HT1080 (cell line): ENCODE results near the gene PTBP3. TPM values are rescaled to one million over a fixed set of nuclear protein-coding genes. Genes with fewer than 3 reads are reported as not detected.
"Not testable (repeated sequence)": the region's sequence is repeated elsewhere in the genome, so short reads cannot be mapped to it uniquely, and the experiment has no call there.

Experiments
- DNase-seq: peaks from one replicate; pipeline ENCODE4 v3.0.0-alpha.2; 2015; ENCODE audit warnings: low read depth
- total RNA-seq: library from RNA; depleted of rRNA; stranded (reverse); fragments of >200 nt; shearing (Covaris generic); gene quantifications from 2 replicates; pipeline ENCODE4 v1.2.3, GENCODE V29; 2014

Gene PTBP3
- total RNA-seq, 1 experiment from 2014 or later: 49.5 TPM

DNA sequence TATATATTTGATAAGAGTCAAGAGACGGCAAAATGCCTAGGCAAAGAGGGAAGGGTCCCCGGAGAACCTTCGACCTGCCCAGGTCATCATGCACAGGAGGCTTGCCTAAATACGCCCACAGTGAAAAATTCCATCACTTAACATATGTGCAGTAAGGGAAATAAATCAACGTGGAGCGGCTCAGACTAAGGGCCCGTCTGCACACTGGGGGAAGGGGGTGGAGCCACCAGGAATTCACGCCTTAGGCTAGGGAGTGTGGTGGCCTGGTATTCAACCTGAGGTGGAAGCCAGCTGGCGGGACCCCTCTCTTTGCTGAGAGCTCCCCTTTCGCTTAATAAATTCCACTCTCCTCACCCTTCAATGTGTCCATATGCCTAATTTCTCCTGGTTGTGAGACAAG, 8.3 kb downstream of the PTBP3 start:
- DNase-seq: no peak

DNA sequence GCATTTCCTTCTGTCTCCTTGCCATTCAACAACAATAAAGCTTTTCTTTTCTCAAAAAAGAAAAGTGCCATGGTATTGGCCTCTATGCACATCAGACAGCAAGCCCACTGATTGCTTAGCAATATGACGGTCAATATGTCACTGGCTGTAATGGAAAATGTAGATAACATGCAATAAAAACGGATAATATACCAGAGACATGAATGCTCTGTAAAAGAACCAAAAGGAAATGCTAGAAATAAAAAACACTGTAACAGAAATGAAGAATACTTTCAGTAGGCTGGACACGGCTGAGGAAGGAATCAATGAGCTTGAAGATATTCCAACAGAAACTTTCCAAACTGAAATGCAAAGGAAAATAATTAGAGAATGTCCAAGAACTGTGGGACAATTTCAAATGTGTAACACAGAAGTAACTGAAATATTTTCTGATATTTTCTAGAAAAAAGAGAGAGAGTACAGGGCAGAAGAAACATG, 10.0 kb downstream of the PTBP3 start:
- no peak for DNase-seq

DNA sequence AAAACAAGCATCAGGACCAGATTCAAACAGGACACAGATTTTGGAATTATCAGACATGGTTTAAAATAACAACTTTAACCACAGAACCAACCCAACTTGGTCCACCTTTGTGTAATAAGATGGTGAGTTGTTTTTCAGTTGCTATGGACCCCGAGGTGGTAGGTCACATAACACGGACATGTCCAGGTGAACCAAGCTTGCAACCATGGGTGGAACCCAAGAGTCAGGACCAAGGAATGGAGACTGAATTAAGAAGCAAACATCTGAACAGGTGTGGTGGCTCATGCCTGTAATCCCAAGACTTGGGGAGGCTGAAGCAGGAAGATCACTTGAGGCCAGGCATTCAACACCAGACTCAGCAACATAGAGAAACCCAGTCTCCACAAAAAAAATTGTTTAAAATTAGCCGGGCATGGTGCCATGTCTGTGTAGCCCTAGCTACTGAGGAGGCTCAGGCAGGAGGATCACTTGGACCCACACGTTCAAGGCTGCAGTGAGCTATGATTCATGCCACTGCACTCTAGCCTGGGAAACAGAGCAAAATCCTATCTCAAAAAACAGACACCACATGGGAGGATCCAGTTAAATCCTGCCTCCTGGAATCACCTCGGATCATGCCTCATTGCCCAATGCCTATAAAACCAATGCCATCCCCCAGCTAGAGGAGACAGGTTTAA, 10.6 kb downstream of the PTBP3 start:
- DNase-seq: peak; percentile 6

DNA sequence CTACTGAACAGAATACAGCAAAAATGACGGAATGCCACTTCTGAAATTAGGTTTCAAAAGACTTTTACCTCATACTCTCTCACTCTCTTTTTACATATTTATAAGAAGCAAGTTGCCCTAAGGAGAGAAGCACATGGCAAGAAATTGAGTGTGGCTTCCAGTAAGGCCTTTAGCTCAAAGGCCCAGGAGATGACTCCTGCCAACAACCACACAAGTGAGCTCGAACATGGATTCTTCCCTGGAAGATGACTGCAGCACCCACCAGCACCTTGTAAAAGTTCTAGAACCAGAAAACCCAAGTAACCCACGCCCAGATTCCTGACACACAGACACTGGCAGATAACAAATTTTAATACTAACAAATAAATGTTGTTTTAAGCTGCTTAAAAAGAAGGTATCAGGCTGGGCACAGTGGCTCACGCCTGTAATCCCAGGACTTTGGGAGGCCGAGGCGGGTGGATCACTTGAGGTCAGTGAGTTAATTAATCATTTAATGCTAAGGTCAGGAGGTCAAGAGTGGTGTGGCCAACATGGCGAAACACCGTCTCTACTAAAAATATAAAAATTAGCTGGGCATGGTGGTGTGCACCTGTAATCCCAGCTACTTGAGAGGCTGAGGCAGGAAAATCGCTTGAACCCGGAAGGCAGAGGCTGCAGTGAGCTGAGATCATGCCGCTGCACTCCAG, 17.0 kb downstream of the PTBP3 start:
- DNase-seq: no peak

DNA sequence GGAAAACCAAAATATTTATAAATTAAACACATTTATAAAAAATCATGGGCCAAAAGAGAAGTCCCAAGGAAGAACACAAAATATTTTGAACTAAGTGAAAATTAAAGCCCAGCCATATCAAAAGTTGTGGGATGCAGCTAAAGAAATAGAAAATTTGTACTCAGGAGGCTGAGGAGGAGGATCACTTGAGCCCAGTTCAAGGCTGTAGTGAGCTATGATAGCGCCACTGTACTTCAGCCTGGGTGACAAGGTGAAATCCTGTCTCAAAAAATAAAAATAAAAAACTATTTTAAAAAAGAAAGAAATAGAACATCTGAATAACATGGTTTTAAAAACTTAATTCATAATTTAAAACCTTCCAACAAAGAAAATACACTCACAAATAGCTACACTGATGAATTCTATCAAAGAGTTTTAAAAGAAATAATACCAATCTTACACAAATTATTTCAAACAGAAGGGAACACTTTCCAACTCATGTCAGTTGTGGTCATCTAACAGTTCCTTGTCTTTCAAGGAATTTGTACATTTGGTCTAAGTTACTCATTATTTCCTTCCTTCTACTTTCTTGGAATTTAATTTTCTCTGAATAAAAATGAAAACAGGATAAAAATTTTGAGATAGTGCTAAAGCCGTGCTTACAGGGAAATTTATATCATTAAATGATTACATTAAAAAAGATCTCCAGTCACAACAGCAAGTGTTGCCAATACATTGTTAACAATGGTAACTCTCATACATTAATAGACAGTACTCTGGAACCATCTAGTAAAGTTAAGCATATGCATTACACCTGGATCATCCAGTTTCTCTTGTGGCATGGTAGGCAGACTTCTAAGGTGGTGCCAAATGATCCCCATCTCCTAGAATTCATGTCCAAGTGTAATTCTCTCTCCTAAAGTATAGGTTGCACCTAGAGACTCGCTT, 17.8 kb downstream of the PTBP3 start:
- no peak for DNase-seq

DNA sequence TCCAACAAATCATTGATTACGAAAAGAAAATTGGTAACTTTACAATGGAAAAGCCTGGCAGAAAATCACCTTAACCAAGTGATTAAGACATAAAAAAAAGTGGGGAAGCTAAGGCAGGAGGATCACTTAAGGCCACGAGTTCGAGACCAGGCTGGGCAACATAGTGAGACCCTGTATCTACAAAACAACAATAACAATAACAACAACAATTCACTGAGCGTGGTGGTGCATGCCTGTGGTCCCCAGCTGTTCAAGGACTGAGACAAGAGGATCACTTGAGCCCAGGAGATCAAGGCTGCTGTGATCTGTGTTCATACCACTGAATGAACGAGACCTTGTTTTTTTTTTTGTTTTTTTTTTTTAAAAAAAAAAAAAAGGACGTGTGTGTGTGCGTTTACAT, 21.3 kb downstream of the PTBP3 start:
- no peak for DNase-seq

DNA sequence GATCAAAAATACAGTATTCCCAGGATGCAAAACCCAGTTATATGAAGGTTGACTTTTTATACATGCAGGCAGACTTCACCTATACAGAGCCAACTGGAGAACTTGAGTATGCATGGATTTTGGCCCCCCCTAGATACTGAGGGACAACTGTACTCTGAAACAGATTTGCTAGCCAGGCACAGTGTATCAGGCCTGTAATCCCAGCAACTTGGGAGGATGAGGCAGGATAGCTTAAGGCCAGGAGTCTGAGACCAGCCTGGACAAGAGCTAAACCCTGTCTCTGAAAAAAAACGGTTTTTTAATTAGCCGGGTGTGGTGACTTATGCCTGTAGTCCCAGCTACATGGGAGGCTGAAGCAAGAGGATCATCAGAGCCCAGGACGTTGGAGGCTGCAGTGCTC, 21.9 kb downstream of the PTBP3 start:
- DNase-seq: no peak

DNA sequence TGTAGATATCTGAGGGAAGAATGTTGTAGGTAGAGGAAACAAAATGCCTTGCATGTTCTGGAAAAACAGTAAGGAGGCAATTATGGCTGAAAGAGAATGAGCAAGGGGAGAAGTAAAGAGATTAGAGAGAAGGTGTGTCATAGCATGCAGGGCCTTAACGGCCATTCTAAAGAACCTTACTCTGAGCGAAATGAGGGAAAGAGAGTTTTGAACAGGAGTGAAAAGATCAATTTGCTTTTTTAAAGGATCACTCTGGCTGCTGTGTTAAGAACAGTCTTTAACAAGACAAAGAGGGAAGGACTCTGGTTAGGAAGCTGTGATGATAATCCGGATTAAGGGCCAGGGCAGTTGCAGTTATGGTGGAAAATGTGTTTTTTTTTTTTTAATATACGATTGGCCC, 22.6 kb downstream of the PTBP3 start:
- no peak for DNase-seq

DNA sequence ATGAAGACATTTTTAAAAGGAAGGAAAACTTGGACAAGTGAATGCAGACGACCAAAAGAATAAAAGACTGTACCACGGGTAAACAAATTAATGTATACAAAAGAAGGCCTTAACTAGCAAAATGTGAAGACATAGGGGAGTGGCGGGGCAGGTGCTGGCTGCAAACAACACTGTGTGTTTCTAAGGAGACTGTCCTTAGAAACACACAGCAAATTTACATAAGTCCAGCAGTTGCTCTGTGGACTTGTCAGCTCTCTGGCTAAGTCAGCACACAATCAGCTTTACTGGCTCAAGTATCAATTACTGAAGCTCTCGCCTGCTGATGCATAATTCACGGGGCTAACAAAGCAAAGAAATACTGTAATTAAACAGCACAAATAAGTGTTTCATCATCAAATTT, 24.8 kb downstream of the PTBP3 start:
- no peak for DNase-seq

DNA sequence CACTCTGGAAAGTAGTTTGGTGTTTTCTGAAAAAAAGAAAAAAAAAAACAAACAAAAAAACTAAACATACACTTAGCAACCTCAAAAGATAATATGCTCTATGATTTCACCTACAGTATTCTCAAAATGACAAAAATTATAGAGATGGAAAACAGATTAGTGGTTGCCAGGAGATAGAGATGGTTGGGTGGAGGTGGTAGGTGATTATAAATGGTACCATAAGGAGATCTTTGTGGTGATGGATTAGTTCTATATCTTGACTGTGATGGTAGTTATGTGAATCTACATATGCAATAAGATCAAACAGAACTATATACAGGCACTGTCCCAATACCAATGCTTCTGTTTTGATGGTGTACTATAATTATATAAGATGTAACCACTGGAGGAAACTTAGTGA, 32.0 kb downstream of the PTBP3 start:
- DNase-seq: no peak

DNA sequence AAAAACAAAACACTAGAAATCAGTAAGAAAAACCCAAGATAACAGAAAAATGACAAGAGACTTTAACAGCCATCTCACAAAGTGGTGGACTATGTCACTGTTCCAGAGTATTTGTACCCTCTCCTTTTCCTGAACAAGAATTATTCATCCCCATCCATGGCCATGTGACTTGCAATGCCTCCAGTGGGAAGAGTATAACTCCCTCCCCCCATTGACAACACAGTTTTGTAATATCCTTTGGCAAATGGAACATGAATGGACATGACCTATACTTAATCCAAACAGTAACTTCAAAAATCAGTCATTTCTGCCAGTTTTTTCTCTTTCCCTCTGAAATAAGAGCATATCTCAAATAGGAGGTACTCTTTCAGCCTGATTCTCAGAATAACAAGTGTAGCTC, 33.9 kb downstream of the PTBP3 start:
- peak; percentile 58 for DNase-seq

DNA sequence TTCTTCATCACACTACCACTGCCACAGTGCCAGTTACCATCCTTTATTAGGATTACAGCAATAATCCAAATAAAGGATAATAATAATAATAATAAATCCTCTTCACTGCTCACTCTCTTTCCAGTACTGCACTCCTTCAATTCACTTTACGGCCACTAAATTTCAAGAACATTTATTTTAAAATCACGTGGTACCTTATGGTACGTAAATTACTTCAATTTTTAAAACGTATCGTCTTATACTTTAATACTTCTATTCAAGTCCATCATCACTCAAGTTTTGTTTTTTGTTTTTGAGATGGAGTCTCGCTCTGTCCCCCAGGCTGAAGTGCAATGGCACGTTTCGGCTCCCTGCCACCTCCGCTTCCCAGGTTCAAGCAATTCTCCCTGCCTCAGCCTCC, 36.5 kb downstream of the PTBP3 start:
- DNase-seq: no peak

DNA sequence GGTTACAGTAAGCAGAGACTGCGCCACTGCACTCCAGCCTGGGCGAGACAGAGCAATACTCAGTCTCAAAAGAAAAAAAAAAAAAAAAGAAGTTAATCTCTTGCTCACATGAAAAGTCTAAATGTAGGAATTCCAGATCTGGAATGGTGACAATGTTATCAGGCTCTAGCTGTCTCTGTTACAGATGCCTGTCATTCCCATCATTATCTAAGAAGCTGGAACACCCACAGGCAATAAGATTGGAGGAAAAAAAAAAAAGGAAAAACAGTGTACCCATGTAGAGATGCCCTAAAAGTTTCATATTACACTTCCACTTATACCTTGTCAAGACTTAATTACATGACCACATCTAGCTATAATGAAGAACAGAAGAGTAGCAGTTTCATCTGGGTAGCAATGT, 38.2 kb downstream of the PTBP3 start:
- no peak for DNase-seq

DNA sequence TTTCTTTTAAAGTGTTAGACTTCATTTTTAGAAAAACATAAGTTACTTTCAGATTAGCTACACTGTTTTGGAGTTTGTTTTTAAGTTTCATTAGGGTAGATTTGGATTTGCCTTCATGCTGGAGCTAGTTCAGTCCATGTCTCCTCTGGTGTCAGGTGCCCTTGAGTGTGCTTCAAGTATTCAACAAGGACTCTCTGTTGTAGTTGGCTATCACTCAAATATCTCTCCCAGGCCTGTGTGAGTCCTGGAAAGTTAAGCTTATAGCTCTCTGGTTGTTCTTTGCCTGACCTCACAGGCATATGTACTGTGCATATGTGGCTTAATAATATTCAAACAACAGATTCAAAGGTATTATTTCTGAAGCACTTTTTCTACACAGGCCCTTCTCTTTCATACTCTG, 45.4 kb downstream of the PTBP3 start:
- no peak for DNase-seq

DNA sequence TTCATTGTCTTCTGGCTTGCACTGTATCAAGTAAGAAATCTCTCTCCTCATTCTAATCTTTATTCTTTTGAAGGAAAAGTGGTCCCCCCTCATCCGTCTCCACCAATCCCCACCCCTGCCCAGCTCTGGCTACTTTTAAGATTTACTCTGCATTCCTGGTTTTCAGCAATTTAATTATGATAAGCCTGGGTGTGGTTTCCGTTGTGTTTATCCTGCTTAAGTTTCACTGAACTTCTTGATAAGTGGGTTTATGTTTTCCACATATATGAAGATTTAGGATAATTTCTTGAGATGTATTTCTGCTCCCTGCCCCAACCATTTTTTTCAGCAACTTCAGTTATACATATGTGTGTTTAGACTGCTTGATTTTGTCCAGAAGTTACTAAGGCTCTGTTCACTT, 46.5 kb downstream of the PTBP3 start:
- no peak for DNase-seq

DNA sequence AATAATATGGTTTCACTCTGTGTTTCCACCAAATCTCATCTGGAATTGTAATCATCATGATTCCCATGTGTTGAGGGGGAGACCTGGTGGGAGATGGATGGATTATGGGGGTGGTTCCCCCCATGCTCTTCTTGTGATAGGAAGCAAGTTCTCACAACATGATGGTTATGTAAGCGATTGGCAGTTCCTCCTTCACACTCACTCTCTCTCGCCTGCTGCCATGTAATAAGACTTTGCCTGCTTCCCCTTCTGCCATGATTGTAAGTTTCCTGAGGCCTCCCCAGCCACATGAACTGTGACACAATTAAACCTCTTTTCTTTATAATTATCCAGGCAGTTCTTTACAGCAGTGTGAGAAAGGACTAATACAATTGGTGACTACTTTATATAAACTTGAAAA, 48.4 kb downstream of the PTBP3 start:
- DNase-seq: no peak

DNA sequence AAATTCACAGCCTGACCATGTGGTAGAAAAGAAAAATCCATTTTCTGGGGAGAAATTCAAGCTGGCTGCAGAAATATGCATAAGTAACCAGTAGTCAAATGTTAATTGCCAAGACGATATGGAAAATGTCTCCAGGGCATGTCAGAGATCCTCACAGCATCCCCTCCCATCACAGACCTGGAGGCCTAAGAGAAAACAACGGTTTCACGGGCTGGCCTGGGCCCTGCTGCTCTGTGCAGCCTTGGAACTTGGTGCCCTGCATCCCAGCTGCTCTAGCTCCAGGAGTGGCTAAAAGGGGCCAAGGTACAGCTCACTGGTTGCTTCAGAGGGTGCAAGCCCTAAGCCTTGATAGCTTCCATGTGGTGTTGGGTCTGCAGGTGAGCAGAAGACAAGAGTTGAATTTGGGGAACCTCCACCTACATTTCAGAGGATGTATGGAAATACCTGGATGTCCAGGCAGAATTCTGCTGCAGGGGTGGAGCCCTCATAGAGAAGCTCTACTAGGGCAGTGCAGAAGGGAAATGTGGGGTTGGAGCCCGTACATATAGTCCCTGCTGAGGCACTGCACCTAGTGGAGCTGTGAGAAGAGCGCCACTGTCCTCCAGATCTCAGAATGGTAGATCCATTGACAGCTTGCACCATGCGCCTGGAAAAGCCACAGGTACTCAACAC, 49.7 kb downstream of the PTBP3 start:
- no peak for DNase-seq

DNA sequence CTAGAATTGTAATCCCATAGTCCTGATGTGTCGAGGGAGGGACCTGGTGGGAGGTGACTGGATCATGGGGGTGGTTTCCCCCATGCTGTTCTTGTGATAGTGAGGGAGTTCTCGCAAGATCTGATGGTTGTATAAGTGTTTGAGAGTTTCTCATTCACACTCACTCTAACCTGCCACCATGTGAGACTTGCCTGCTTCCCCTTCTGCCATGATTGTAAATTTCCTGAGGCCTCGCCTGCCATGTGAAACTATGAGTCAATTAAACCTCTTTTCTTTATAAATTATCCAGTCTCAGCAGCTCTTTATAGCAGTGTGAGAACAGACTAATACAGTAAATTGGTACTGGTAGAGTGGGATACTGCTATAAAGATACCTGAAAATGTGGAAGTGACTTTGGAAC, 50.6 kb downstream of the PTBP3 start:
- not testable (repeated sequence) for DNase-seq

DNA sequence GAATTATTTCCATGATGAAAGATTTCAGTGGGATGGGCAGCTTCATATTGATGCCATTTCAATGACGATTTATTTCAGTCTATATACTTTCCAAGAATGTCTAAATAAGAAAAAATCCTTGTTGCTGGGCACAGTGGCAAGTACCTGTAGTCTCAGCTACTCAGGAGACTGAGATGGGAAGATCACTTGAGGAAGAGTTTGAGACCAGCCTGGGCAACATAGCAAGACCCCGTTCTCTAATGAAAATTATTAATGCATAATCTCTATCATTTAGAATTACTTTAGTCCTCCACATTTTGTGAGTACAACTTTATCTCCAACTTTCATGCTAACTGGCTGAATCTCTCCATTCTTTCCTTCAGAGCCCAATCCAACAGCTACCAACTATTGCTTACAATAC, 52.5 kb downstream of the PTBP3 start:
- no peak for DNase-seq

DNA sequence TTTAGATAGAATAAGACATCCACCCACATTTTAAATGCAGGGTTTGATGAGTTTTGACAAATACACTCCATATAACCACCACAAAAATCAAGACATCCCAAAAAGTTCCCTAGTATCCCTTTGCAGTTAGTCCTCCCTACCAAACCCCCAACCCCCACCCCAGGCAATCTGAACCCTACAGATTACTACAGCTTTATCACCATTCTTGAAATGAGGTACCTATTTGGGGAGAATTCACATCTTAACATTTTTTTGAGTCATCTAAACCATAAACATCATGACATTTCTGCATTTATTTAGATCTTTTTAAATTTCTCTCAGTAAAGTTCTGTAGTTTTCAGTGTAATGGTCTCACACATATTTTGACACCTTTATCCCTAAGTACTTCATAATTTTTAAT, 53.9 kb downstream of the PTBP3 start:
- no peak for DNase-seq

DNA sequence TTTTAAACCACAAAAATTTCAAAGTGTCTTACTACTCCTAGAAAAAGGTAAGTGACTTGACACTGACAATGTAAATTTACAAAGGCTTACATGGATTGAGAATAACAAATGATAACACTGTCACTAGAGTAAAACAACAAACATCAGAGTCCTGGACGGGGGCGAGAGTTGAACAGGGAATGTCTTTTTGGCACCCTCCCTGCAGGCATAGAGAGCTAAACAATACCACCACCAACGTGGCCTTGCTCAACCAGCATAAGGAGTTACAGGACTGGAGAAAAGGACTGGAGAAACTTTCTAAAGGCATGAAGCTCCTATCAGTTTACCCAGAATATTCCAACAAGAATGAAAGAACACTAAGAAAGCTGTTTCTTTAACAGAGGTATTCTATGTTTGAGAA, 55.3 kb downstream of the PTBP3 start:
- DNase-seq: no peak

DNA sequence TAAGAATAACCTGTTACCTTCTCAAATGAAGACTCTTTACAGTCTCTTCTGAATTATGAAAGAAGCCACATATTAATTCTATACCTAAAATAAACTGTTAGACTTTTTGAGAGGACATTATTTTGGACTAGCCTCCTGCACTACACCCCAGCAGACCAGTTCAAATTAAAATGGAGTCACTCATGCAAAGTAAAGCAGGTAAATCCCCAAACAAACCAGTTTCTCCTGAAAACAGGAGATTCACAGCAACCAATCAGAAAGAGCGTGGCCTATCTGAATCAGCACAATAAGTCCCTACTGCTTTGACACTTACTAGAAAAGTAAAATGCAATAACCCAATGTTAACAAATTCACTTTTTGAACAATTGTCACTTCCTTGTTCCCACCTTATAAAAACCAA, 58.8 kb downstream of the PTBP3 start:
- DNase-seq: no peak
